Heart left ventricle (tissue), 13 donors: ENCODE results near the gene ST7.

Source experiments
- CTCF ChIP-seq, 12 donors: fragments of 200-600 bp; sonication (generic) in 4 of 12; IDR thresholded peaks; one replicate each; pipeline versions ENCODE4 v1.5.0 to v1.8.0; 2018 to 2022; ENCODE audit warnings: antibody characterized with exemption in 12 of 12, mild to moderate bottlenecking in 5 of 12
- POLR2A ChIP-seq, 2 donors: fragments of 450-650 bp; IDR thresholded peaks; one replicate each; pipeline ENCODE4 v1.6.1; 2017; ENCODE audit warnings: antibody characterized with exemption in 2 of 2, mild to moderate bottlenecking in 2 of 2, moderate library complexity in 2 of 2
- donor health status: ischemic (EF 13 %, LVEDD 7.1; RV severe dilation, severe dysfunction).
- donor health status: DM: no; HTN: yes; CAD: no.
- donor health status: DM: no; HTN: no; CAD: no.
- donor health status: ischemic (EF 25% LVEDD 6.9; RV normal size, moderate dysfunction).
- donor health status: ischemic (EF 25% LVEDD 5.7; RV mildly dilated, moderate dysfunction).
- donor health status: ischemic (EF 35%, LVEDD 5.7; RV mildly dilated, moderate dysfunction).
- donor health status: nonischemic (EF 11% LVEDD 7.7; RV severe dilation, severe dysfunction).
- donor health status: DM: yes; HTN: yes; CAD: no.
- donor health status: PGD.
- donor health status: ischemic (EF 29% LVEDD 5.4; RV normal size, mild dysfunction).
- donor health status: nonischemic (EF 23%, LVEDD 6.1; RV moderate dilation, normal function).

- no peak for TF ChIP-seq CTCF (IDR thresholded peaks at IDR 0.05)
- TF ChIP-seq POLR2A (IDR thresholded peaks at IDR 0.05): no peak
Observed at GRCh38 chr7:117012284-117012683, 59.0 kb downstream of the ST7 start.
